K562 (cell line): ENCODE results near the gene CEP89.

Experiments
- CHD4 ChIP-seq: fragments of 200-600 bp; sonication (generic); IDR thresholded peaks from 3 replicates; pipeline ENCODE4 v1.6.1; 2012; ENCODE audit warnings: low read depth, mild to moderate bottlenecking, mixed read lengths, low read length, inconsistent platforms; ENCODE audit not compliant: insufficient read depth, insufficient replicate concordance, poor library complexity, severe bottlenecking
- DPF2 ChIP-seq: fragments of 450-650 bp; IDR thresholded peaks from 2 replicates; pipeline ENCODE4 v1.6.1; 2016
- EP300 ChIP-seq: IDR thresholded peaks from 2 replicates; pipeline ENCODE4 v1.6.1; 2012; ENCODE audit warnings: low read length, improper control_type of control experiment
- ETV5 ChIP-seq: sonication (generic); formaldehyde crosslinking; IDR thresholded peaks from 2 replicates; pipeline ENCODE4 v1.4.0; 2020; ENCODE audit warnings: low read depth, mild to moderate bottlenecking, missing genetic modification reagents
- LARP7 ChIP-seq: fragments of 450-650 bp; IDR thresholded peaks from 2 replicates; pipeline ENCODE4 v1.6.1; 2016
- NFE2L1 ChIP-seq: fragments of 450-650 bp; IDR thresholded peaks from 2 replicates; pipeline ENCODE4 v1.6.1; 2016; ENCODE audit warnings: missing genetic modification characterization, low read depth, mild to moderate bottlenecking, missing compliant biosample characterization, moderate library complexity, borderline replicate concordance
- TF ChIP-seq, protein P1 (sequence below): fragments of 450-650 bp; IDR thresholded peaks from 2 replicates; pipeline ENCODE4 v1.6.1; 2016; ENCODE audit warnings: missing biosample characterization, missing genetic modification characterization

DNA sequence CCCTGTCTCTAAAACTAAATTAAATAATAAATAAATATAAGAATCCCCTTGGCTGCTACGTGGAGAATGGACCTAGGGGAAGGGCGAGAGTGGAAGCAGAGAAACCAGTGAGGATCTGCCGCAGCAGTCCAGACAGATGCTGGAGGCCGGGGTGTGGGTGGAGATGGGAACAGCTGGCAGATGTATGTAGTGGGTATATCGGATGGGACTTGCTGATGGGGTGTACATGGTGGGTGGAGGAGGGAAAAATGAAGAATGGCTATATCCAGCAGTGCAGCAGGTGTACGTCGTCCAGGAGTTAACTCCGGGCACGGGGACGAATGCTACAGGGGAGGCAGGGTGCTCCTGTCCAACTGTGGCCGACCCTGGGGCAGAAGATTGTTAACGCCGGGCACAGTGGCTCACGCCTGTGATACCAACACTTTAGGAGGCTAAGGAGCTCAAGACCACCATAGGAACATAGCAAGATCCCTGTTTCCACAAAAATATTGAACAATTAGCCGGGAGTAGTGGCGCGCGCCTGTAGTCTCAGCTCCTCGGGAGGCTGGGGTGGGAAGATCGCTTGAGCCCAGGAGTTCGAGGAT lies 654 bp downstream of the CEP89 start:
- TF ChIP-seq, protein P1, sequence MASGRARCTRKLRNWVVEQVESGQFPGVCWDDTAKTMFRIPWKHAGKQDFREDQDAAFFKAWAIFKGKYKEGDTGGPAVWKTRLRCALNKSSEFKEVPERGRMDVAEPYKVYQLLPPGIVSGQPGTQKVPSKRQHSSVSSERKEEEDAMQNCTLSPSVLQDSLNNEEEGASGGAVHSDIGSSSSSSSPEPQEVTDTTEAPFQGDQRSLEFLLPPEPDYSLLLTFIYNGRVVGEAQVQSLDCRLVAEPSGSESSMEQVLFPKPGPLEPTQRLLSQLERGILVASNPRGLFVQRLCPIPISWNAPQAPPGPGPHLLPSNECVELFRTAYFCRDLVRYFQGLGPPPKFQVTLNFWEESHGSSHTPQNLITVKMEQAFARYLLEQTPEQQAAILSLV, result no peak
- no peak for TF ChIP-seq LARP7
- TF ChIP-seq NFE2L1 (tag), result no peak
- TF ChIP-seq CHD4, result no peak
- TF ChIP-seq DPF2, result no peak
- no peak for TF ChIP-seq ETV5 (CRISPR knock-in tag)
- TF ChIP-seq EP300, result no peak
